HG03159 (cell line): Measurements from ENCODE around the gene KLF8.
"Not testable (repeated sequence)": the region's sequence is repeated elsewhere in the genome, so short reads cannot be mapped to it uniquely, and the experiment has no call there.

ENCODE experiments used
- ATAC-seq: cut with Tn5 transposase; IDR thresholded peaks from one replicate; pipeline ENCODE4 v1.9.1; 2021; ENCODE audit warnings: mild to moderate bottlenecking, moderate library complexity; ENCODE audit not compliant: unreplicated experiment

Gene KLF8

DNA sequence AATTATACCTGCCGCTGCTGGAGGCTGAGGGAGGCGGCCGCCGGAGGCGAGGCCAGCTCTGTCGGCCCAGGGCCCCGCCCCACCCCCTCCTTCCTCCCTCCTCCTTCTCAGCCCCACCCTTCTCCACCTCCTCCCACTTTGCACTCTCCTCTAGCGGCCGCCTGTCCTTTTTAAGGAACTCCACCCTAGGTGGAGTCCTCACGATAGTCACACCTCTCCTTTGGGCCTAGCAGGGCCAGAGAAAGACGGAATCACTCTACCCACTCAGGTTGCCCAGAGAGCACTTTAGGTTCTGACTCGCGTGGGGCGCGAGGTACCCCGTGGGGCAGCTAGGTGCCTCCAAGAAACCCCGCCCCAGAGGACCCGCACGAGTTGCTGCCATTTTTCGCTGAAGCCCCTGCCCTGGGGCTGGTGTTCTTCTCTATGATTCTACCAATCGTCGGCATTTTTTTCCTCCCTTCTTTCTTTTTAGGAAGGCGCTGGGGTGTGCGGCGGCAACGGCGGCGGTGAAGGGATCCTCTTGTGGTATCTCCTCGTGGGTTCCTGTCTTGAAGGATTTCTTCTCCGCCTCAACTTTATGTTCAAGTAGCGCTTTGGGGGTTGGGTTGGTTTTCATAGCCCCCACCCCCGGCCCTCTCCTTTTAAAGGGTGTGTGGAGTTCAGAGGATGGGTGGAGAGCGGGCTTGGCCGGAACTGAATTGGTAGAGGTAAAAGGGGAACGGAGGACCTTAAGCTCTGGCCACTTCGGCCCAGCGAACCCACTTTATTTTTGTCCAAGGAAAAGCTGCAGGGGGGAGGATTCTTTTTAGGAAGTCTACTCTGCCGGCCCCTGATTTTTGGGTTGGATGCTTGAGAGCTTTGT is at the start of gene KLF8:
TSS of gene KLF8 (plus strand) at position 136 of the 862 bp plus-strand sequence. CDS start 979 bp downstream, outside the sequence.
- ATAC-seq, result peak; percentile 67

DNA sequence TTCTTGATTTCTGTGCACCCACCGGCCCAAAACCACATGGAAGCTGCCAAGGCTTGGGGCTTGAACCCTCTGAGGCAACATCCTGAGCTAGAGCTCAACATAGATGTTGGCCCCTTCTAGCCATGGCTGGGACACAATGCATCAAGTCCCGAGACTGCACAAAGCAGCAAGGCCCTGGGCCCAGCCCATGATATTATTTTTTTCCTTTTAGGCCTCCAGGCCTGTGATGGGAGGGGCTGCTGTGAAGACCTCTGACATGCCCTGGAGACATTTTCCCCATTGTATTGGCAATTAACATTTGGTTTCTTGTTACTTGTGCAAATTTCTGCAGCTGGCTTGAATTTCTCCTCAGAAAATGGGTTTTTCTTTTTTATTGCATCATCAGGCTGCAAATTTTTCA is 25.2 kb upstream of the KLF8 start:
- not testable (repeated sequence) for ATAC-seq

GRCh38 chrX:56211701-56212100 is 20.5 kb upstream of the KLF8 start:
- ATAC-seq, result no peak

- no peak for ATAC-seq
Observed at GRCh38 chrX:56216332-56216731, 15.8 kb upstream of the KLF8 start.

DNA sequence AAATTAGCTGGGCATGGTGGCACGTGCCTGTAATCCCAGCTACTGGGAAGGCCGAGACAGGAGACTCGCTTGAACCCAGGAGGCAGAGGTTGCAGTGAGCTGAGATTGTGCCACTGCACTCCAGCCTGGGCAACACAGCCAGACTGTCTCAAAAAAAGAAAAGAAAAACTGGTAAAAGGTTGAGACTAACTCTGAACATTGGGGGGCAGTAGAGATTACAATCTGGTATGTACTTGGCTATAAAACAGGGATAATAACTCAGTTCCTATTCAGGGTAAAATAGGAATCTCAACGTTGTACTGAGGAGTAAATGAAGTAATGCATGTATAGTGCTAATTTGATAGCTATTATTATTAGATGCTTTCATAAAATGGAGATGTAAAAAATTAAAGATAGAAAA is 12.5 kb upstream of the KLF8 start:
- no peak for ATAC-seq

DNA sequence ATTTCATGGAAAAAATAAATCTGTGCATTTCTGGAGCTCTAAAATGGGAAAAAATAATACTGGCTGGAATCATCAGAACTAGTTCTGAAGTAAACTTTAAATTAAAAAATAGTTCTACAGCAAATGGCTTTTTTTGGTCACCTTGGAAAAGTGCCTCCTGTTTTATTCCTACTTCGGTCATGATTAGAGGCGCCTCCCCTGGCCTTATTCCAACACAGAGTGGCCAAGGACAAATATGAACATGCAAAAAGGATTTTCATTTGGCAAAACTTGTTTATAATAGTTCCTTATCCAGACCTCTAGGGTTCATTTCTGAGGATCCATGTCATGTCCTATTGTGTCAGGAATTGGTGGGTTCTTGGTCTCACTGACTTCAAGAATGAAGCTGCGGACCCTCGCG is 11.1 kb upstream of the KLF8 start:
- no peak for ATAC-seq

GRCh38 chrX:56222473-56223000 is 9.6 kb upstream of the KLF8 start:
- no peak for ATAC-seq

DNA sequence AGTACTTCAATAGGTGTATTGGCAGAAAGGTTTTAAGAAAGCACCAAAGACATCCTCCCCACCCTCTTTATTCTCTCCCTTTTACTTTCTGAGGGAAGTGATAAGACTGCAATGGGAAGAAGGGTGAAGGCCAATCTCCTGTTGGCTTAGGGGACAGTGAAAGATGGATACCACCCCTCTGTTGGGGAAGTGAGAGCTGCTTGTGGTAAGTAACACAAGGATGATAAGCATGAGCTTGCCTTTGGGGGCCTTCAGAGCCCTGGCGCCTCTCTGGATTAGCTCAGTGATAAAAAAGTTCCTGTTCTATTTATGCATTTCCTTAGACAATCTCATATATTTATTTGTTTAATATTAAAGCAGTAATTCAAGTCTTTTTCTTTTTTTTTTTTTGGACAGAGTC is 5.2 kb upstream of the KLF8 start:
- no peak for ATAC-seq

DNA sequence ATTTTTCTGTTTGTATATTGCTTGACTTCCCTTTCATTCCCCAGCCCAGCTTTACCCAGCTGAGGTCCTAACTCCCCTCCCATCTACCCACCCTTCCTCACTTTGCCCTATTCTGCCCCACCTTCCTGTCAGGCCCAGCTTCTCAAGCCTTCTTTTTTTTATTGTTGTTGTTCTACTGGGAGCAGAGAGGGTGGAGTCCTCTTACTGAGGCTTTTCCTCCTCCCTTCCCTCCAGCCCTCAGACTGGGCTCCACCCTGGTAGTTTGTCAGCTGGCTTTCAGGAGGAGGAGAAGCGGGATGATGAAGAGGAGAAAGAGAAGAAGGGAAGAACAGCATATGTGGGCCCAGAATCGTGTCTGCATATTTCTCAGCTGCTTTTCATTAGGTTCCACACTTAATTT is 3.2 kb upstream of the KLF8 start:
- no peak for ATAC-seq

DNA sequence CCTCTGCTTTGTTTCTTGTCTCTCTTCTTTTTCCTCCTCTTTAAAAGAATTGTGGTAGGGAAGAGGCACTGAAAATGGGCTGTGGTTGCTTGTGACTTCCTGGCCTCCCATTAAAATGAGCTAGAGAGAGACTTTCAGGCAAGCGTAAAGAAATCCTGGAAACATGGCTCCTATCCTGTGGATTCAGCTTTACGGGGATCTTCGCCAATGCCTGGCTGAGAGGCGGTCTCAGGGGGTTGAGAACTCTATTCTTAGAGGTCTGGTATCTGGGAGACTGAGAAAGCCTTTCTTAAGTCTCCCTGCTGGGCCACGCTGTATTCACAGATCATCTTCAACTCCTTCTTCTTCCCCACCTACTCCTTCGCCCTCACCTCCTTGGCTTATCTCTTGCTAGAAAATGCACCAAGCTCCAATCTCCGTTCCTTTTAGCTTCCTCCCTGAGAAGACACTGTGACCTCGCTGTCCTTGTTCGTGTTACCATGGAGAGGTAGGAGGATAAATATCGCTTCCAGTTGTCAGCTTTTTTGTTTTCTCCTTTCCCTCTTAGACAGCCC is 542 bp upstream of the KLF8 start:
- ATAC-seq, result no peak

DNA sequence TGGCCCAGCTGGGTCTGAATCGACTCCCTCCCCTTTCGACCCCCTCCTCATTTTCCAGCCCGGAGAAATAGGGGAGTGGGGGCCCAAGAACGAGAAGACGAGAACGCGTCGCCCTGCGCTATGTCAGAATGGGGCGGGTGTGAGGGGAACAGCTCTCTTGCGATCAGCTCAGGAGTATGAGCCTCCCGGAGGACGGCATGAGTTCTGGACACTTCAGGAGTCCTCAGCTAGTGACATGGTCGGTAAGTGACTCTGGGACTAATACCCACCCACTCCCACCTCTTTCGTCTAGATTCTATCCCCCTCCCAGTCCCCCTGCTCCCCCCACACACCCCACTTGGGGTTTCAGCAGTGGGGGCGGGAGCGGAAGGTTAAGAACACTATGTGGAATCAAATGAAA is 944 bp downstream of the KLF8 start:
- ATAC-seq, result no peak

DNA sequence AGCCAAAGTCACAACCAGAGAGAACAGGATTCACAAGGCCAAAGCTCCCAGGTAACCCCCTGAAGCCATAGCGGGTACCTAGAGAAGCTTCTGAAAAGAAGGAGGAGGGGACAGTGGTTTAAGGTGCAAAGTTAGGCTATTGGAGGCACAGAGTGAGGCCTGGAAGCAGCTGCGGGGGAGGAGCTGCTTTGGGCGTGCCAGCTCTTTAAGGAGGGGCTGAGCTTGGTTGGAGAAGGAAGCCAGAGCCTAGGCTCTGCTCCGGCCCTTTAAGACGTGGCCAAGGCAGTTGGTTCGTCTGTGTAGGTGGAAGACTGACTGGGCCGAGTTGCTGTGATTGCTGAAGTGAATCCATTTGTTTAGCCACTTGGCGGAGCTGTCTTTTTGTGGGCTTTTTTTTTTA is 1.5 kb downstream of the KLF8 start:
- peak; percentile 80 for ATAC-seq

- peak; percentile 96 for ATAC-seq
Observed at GRCh38 chrX:56248492-56248891, 16.3 kb downstream of the KLF8 start.

DNA sequence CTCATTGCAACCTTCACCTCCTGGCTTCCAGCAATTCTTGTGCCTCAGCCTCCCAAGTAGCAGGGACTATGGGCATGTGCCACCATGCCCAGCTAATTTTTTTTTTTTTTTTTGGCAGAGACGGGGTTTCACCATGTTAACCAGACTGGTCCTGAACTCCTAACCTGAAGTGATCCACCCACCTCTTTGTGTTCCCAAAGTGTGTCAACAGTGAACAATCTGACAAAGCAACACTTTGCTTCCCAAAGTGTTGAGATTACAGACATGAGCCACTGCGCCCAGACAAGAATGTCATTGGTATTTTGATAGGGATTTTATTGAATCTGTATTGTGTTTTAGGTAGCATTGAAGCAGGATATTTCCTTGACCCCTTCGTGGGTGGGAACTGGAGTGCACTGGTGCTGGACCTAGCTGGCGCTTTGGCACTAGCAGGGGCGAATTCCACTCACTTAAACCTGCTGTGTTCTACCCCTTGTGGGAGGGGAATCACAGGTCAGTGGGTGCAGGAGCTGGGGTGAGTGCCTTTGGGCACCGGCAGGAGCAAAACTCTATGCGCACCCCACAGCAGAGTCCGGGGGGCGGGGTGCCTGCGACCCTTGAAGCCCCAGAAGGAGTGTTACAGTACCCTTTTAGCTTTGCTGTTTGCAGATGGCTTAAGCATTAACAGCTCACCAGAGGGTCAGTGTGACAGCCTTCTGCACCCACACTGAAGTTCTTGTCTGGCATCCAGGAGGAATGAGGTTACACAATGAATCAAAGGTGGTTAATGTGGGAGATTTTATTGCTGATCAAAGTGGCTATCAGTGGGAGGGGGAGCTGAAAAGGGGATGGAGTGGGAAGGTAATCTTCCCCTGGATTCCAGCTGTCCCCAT is 21.9 kb downstream of the KLF8 start:
- ATAC-seq, result no peak

- ATAC-seq, result peak; percentile 94
Observed at GRCh38 chrX:56268888-56269287, 36.7 kb downstream of the KLF8 start.

DNA sequence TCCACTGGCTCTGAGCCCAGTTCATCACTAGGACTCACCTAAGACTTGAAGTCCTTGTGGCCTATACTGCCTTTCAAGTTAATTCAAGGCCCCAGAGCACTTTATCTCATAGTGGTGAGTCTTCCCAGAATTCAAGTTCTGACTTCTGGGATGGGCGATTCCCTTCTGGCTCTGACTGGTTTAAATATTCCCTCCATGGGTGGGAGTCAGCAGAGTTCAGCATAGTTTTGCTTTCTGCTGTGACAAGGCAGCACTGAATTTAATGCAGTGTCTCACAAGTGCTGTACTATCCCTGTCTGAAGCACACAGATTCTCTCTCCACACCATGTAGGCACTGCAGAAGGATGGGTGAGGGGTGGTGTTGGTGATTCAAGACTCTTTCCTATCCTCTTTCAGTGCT is 46.5 kb downstream of the KLF8 start:
- no peak for ATAC-seq

DNA sequence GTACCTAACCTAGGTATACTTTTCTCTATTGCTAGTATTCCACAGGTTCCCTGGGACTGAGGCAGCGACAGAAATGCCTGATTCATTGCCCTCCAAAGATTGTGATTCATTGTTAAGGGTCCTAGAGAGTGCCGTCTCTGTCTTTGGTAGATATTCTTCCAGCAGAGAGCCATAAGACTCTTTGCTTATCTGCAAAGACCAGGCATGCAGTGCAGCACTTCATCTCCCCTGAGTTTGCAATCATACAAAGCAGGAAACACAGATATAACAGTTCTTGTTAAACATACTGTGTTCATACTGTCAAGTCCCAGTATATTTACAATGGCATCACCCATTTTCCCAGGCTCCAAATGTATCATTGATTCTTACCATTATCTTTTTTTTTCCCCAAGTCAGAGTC is 47.7 kb downstream of the KLF8 start:
- no peak for ATAC-seq

DNA sequence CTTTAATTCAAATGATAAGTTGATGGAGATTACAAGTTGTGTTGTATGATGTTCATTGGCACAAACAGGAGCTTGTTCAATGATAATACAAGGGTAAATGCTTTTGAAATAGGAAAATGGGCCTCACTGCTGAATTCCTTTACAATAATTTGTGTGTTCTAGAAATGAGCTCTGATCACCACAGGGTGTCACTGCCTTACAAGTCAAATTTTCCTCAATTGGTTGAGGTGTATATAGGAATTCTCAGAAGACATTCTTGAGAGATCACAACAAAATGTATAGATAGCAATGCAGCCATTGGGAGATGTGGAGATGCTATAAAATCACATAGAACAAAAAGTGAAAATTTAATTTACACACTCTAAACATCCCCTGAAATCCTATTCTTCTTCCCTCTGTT is 49.6 kb downstream of the KLF8 start:
- no peak for ATAC-seq

- ATAC-seq, result no peak
Observed at GRCh38 chrX:56284269-56284668, 52.1 kb downstream of the KLF8 start.

GRCh38 chrX:56288608-56289007 is 56.5 kb downstream of the KLF8 start:
- no peak for ATAC-seq

DNA sequence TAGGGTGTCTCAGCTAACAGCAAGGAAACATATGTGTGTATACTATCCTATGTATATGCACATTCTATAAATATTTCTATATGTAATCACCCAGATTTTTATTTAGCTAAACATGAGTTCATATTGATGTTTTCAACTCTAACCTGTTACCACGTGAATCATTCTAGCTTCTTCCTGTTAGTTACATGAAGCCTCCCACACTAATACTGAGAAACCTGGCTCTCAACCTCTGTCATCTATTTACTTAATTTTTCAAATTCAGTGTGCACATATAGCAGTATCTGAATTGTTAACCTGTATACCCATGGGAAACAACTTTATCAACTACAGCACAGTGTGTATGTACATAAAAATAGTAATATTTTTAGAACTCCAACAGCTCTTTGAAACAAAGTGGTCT is 57.3 kb downstream of the KLF8 start:
- ATAC-seq, result no peak
